Activated CD4-positive, alpha-beta T cell treated with anti-CD3 and anti-CD28 coated beads for 4 hours (primary cell): ENCODE measurements around the gene SVOP.

Experiments used
- DNase-seq, 2 donors: peaks; one replicate each; pipeline ENCODE4 v3.0.0-alpha.2; 2020

SVOP gene

DNA sequence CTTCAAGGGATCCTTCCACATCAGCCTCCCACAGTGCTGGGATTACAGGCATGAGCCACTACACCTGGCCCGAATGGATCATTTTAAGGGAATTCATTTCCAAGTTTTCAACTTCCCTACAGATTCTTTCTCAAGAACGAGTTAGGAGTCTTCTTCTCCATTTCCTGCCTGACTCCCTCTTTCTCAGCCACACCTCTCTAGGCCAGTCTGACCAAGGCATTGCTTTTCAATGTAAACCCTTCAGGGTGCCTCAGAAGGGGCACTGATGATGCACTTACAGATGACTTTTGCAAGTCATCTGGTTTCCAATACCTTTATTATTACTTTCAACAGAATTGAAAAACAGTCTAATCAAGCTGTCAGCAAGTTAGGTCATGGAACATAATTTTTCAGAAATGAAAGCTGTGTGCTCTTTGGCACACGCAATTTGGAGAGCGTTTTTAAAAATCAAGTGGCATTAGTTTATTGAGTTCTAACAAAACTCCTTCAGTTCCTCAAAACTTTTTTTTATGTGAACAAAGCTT lies 47.2 kb downstream of the SVOP start:
- DNase-seq, result no peak

- no peak for DNase-seq
These were observed 48.5 kb downstream of the SVOP start for GRCh38 chr12:108972358-108972757.

GRCh38 chr12:108969622-108970021 lies 51.2 kb downstream of the SVOP start:
- DNase-seq, result no peak

- DNase-seq, result no peak
These were observed 52.9 kb downstream of the SVOP start for GRCh38 chr12:108967869-108968540.

- no peak for DNase-seq
These were observed 54.3 kb downstream of the SVOP start for GRCh38 chr12:108966378-108967151.

DNA sequence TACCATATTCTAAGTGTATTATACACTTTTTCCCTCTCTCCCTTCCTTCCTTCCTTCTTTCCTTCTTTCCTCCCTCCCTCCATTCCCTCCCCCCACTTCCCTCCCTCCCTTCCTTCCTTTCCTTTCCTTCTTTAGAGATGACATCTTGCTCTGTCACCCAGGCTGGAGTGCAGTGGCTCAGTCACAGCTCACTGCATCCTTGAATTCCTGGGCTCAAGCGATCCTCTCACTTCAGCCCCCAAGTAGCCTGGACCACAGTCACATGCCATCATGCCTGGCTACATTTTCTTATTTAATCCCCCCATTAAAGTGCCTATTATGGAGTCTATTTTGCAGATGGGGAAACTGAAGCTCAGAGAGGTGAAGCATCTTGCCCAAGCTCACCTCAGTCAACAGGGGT lies 55.0 kb downstream of the SVOP start:
- DNase-seq, result no peak

DNA sequence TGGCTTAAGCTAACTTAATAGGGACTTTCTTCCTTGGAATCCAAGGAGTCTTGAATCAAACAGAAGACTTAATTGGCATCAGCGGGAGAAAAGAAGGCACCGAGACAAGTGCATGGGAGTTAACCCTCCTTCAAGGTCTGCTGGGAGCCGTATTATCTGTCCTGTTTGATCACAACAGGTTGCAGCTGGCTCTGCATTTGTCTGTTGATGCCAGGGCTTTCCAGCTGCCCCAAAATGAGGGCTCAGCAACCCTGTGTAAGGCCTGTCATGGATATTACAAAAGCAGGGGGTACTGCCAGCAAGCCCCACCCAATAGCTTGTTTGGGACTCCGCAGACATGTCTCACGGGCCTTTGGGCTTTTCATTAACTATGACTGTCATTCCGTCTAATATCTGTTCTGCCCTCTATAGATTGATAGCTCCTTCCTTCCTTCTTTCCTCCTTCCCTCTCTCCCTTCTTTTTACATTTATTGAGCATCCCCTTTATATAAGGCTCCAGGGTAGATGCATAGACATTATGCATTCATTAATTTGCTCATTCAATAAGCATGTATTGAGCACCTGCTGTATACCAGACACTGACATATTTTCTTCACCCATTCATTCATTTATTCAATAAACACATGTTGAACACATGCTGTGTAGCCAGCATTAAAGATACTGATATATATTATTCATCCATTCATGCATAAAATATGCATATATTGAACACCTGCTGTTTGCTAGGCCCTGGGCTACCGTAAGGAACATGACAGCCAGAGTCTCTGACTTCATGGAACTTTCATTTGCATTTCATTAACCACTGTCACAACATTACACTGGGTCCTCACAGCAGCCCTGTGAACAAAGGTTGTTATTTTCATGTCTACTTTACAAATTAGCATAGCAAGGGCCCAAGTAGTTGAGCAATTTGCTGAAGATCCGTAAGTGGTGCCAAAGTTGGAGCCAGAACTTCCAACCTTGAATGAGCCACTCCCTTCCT lies 56.2 kb downstream of the SVOP start:
- DNase-seq, result no peak

GRCh38 chr12:108962256-108962655 lies 58.6 kb downstream of the SVOP start:
- DNase-seq, result no peak

DNA sequence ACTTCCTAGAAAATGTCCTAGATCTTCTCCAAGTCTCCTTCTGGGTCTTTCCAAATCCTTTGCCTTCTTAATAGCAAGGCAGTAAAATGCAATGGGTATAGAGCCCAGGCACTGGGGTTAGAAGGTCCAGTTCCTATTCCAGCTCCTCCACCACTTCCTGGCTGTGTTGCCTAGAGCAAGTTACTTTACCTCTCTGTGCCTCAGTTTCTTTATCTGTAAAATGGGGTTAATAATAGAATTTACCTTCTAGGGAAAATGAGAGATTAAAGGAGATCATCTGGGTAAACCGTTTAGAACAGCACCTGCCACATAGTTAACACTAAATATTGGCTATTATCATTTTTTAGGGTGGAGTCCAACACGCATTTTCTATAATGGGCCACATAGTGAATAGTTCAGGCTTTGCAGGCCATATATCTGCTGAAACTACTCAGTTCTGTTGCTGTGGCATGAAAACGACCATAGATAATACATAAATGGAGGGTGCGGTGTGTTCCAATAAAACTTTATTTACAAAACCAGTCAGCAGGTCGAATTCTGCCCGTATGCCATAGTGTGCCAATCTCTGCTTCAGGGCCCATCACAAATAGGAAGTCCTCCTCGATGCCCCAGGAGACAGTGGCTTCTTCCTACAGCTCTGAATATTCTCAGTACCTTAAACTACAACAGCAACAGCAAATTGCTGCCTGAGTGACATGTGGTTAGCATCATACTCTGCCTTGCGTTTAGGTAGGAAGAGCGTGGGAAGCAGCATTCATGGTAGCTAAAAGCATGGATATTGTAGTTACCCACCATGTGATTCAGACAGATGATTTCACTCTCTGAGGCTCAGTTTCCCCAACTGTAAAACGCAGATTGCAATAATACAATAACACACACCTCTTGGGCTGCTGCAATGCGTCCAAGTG lies 60.9 kb downstream of the SVOP start:
- DNase-seq, result no peak

- DNase-seq, result no peak
These were observed 65.5 kb downstream of the SVOP start for GRCh38 chr12:108955225-108955835.

- DNase-seq, result peak; percentile 62 to 63
These were observed 69.7 kb downstream of the SVOP start for GRCh38 chr12:108950991-108951739.

- DNase-seq, result no peak
These were observed 70.9 kb downstream of the SVOP start for GRCh38 chr12:108949976-108950375.

DNA sequence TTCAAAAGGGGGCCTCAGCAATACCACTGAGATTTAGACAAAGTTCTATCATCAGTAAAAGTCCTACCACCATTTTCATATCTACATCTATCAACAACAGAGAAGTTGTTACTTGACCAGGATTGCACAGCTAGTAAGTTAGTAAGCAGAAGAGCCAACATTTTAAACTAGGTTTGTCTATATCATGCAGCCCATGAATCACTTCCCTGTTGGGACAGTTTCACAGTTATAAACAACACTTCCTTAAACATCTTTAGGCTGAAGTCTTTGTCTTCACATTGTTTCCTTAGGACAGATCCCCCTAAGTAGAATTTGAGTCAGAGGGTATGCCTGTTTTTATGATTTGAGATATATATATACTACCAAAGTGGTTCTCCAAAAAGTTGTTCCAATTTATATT lies 72.5 kb downstream of the SVOP start:
- no peak for DNase-seq

DNA sequence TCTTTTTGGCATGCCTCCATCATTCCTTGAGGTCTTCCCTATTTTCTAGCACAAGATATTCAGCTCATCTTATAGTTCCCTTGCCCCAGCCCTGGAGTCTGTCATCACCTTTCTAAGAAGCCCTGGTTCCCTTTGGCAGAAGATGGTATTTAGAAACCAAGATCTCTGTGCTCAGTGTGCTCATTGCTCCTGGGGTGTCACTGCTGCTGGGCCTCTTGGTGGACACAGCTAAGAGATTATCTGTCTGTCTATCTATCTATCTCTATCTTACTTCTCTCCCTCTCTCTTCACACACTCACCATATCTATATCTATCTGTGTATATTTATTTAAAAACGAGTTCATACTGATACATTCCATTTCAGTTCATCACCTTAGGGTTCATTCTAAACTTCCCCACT lies 73.8 kb downstream of the SVOP start:
- no peak for DNase-seq

DNA sequence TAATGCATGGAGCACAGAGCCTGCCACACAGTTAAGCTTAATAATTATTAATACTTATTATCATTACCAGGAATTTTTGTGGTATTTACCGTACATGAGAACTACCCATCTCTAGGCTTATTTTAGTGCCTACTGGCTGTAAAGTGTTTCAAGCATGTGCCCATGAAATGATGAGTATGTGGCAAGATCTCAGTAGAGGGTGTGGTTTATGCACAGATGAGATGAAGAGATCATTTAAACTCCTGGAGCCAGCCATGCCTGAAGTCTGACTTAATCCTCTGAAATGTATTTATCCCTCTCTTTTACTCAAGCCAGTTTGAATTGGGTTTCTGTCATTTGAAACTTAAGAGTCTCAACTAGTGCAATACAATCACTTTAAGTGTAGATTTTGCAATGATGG lies 80.7 kb downstream of the SVOP start:
- no peak for DNase-seq

- no peak for DNase-seq
These were observed 81.3 kb downstream of the SVOP start for GRCh38 chr12:108939594-108939993.

DNA sequence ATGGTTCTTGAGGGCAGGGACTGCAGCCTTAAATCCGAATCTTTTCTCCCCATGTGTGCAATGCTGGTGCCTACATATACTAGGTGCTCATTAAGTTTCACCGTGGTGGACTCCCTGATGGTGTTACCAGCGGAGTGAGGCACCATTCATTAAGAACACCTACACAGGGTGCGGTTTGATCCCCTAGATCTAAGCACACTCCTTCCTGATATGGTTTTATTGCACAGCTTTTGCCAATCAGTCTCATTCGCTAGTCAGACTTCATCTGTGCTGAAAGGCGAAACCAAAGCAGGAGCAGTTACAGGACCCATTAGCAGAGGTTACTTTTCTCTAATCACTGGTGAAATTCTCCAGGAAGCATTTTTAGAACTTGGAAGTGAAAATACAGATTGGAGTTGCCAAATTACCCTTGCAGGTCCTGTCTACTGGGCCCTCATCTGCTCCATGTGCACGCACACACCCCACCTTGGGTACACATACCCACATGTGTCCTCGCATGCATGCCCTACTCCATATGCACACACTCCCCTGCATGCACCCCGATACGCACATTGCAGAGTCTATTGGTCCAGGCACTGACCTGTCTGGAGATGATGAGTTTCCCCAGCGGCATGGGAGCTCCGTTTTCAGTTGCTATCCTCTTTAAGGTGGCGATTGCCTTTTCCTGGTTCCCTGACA lies 82.5 kb downstream of the SVOP start:
- DNase-seq, result no peak

- DNase-seq, result no peak
These were observed 85.6 kb downstream of the SVOP start for GRCh38 chr12:108935159-108935763.

- DNase-seq, result no peak
These were observed 86.9 kb downstream of the SVOP start for GRCh38 chr12:108933949-108934348.

DNA sequence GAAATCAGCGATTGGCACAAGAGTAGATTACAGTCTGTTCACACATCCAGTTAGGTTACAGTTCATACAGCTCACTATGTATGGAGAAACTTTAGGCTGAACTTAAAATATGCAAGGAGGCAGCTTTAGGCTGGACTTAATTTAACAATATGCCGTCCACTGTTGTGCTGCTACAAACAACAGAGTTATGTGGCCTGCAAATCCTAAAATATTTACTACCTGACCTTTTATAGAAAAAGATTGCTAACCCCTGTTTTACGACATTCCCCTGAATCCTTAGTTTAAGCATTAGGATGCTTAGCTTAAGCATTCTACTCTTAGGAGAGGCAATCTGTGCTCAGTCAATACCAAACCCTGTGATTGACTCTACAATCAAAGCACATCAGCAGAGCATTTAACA lies 90.1 kb downstream of the SVOP start:
- DNase-seq, result no peak
